NOMO-1 treated with DMSO at 0.1 percent for 48 hours (cell line): ENCODE results near the gene GNPAT.
A peak's percentile ranks its signal among the peaks of the same experiment; 100 is the strongest.

Source experiments
- DNase-seq: peaks from one replicate; lab custom pipeline; 2025; ENCODE audit not compliant: unreplicated experiment; lab: John Stamatoyannopoulos, UW

Gene GNPAT

GRCh38 chr1:231241750-231242149, 738 bp downstream of the GNPAT start:
- no peak for DNase-seq

- DNase-seq, result peak; percentile 31
Observed at GRCh38 chr1:231242516-231243198, 1.6 kb downstream of the GNPAT start.

GRCh38 chr1:231248778-231249177, 7.8 kb downstream of the GNPAT start:
- no peak for DNase-seq

- DNase-seq, result no peak
Observed at GRCh38 chr1:231252336-231252735, 11.3 kb downstream of the GNPAT start.

- no peak for DNase-seq
Observed at GRCh38 chr1:231260351-231260750, 19.3 kb downstream of the GNPAT start.

- no peak for DNase-seq
Observed at GRCh38 chr1:231264642-231265041, 23.6 kb downstream of the GNPAT start.

- no peak for DNase-seq
Observed at GRCh38 chr1:231265379-231265778, 24.4 kb downstream of the GNPAT start.

- DNase-seq, result no peak
Observed at GRCh38 chr1:231266811-231267322, 25.9 kb downstream of the GNPAT start.

GRCh38 chr1:231272173-231272572, 31.2 kb downstream of the GNPAT start:
- no peak for DNase-seq

GRCh38 chr1:231272880-231273279, 31.9 kb downstream of the GNPAT start:
- no peak for DNase-seq

- DNase-seq, result no peak
Observed at GRCh38 chr1:231274119-231274825, 33.3 kb downstream of the GNPAT start.

- DNase-seq, result no peak
Observed at GRCh38 chr1:231278100-231278790, 37.2 kb downstream of the GNPAT start.

GRCh38 chr1:231279081-231279480, 38.1 kb downstream of the GNPAT start:
- DNase-seq, result no peak

- peak; percentile 47 for DNase-seq
Observed at GRCh38 chr1:231279683-231280082, 38.7 kb downstream of the GNPAT start.

- no peak for DNase-seq
Observed at GRCh38 chr1:231284441-231284840, 43.4 kb downstream of the GNPAT start.

- DNase-seq, result no peak
Observed at GRCh38 chr1:231286603-231287002, 45.6 kb downstream of the GNPAT start.

- DNase-seq, result no peak
Observed at GRCh38 chr1:231295938-231296337, 54.9 kb downstream of the GNPAT start.

- DNase-seq, result no peak
Observed at GRCh38 chr1:231301990-231302389, 61.0 kb downstream of the GNPAT start.

GRCh38 chr1:231310391-231310934, 69.5 kb downstream of the GNPAT start:
- no peak for DNase-seq

GRCh38 chr1:231311720-231312431, 70.9 kb downstream of the GNPAT start:
- DNase-seq, result no peak

GRCh38 chr1:231312432-231312788, 71.4 kb downstream of the GNPAT start:
- no peak for DNase-seq
